Measurements from ENCODE around the gene MYOT. TPM values are rescaled to one million over a fixed set of nuclear protein-coding genes. Genes with fewer than 3 reads are reported as not detected.

The MYOT gene
- total RNA-seq, 1 experiment from 2014 or later = not detected

DNA sequence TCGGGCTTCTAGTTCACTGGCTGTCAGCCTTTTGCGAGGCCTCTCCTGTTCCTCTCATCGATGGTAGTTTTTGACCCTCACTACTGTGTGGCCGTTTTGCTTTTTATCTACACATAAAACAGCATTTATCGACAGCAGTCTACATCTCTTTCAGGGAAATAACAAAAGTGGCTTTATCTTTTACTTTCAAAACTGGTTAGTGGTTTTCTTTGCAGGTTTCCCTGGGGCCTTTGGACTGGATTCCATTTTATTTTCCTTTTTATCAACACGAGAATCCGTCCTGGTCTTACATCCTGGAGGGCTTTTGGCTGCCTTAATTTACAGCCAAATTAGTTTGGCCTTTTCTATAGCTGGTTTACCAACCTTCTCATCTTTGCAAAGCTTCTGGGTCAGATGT, 20.8 kb downstream of the MYOT start:
- H3K27me3 ChIP-seq (replicated peaks; ENCODE audit: insufficient read depth, low read depth, low read length, poor library complexity) = no peaks in the 10 kb centered on the region
- ChIA-PET CTCF (no interaction called here), POLR2A (ENCODE audit: low non-redundant PET) (interaction anchor here (0.6 kb wide), 1 partner anchor 9 kb away, joined by 13 read pairs; no protein-coding TSS in a partner anchor)
- BruUV-seq (replicated peaks) = no TSS peak
- no peak overlapping the region for H3K27ac ChIP-seq (ENCODE audit: low read depth, low read length, poor library complexity, severe bottlenecking)
- no peak overlapping the region for H3K4me3 ChIP-seq (ENCODE audit: low read depth, low read length, poor library complexity, severe bottlenecking)
- intact Hi-C loops (cut with micrococcal nuclease; ENCODE audit: unreplicated experiment) = no loop called here
- DNase-seq (ENCODE audit: low spot score) = no peak
- no peak for TF ChIP-seq EZH2 (IDR thresholded peaks at IDR 0.05; ENCODE audit: borderline replicate concordance, low read depth, low read length, poor library complexity, severe bottlenecking)
- TF ChIP-seq, protein P1, sequence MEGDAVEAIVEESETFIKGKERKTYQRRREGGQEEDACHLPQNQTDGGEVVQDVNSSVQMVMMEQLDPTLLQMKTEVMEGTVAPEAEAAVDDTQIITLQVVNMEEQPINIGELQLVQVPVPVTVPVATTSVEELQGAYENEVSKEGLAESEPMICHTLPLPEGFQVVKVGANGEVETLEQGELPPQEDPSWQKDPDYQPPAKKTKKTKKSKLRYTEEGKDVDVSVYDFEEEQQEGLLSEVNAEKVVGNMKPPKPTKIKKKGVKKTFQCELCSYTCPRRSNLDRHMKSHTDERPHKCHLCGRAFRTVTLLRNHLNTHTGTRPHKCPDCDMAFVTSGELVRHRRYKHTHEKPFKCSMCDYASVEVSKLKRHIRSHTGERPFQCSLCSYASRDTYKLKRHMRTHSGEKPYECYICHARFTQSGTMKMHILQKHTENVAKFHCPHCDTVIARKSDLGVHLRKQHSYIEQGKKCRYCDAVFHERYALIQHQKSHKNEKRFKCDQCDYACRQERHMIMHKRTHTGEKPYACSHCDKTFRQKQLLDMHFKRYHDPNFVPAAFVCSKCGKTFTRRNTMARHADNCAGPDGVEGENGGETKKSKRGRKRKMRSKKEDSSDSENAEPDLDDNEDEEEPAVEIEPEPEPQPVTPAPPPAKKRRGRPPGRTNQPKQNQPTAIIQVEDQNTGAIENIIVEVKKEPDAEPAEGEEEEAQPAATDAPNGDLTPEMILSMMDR (conservative IDR thresholded peaks at IDR 0.05; ENCODE audit: low read depth, low read length) = no peak
- no peaks in the 10 kb centered on the region for H3K9me3 ChIP-seq (ENCODE audit: low read depth, low read length, poor library complexity, severe bottlenecking)
- no peaks in the 10 kb centered on the region for H3K4me1 ChIP-seq (ENCODE audit: insufficient read depth, low read length, poor library complexity, severe bottlenecking)
- no peaks in the 10 kb centered on the region for H3K36me3 ChIP-seq (ENCODE audit: insufficient read depth, low read length, poor library complexity, severe bottlenecking)

DNA sequence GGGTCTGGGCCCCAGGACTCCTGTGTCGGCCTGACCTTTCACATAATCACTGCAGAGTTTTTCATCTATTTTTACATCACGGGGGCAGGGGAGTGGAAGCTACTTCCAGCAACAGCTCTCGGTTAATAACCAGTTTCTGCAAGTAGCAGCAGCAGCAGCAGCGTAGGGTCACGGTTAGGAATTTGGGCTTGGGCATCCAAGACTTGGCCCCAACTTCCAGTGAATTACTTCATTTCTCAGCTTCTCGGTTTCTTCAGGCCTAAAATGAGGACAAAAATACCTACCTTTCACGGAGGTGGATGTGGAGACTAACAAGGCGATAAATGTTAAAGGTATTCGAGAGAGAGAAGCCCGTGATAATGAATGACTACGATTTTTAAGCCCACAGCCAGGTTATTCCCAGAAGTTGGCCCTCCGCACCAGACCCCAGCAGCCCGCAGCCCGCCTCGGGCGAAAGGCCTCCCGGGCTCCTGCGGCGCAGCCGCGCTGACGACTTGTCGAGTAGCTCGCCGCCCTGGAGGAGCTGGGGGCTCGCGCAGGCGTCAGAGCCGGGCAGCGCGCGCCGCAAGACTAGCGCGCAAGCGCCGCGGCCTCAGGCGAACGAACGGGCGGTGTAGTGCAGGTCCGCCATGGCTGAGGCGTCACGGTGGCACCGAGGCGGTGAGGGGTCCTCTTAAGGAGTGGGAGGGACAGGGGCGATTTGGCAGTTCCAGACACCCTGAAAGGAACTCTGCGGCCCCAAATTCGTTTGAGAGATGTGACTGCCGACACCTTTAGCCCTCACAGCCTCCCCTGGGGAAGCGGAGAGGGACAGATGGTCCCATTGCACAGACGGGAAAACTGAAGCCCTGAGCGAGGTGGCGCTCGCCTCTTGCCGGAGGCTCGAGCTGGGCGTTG, 21.5 kb downstream of the MYOT start, which contains the start of gene PKD2L2:
Gene PKD2L2 (plus strand): TSS at position 595 of the 897 bp plus-strand sequence. CDS start 35 bp downstream, at position 630.
- Histone ChIP-seq H3K36me3 (ENCODE audit: insufficient read depth, low read length, poor library complexity, severe bottlenecking) (no peaks in the 10 kb centered on the region), H3K4me1 (ENCODE audit: insufficient read depth, low read length, poor library complexity, severe bottlenecking) (no peaks in the 10 kb centered on the region), H3K4me3 (ENCODE audit: low read depth, low read length, poor library complexity, severe bottlenecking) (peak within 1 kb of the TSS; percentile 42), H3K9me3 (ENCODE audit: low read depth, low read length, poor library complexity, severe bottlenecking) (no peaks in the 10 kb centered on the region), H3K27me3 (replicated peaks; ENCODE audit: insufficient read depth, low read depth, low read length, poor library complexity) (no peaks in the 10 kb centered on the region), H3K27ac (ENCODE audit: low read depth, low read length, poor library complexity, severe bottlenecking) (peak within 1 kb of the TSS; percentile 28)
- ChIA-PET CTCF (no interaction called here), POLR2A (ENCODE audit: low non-redundant PET) (interaction anchor here (0.6 to 1.1 kb wide), 2 partner anchors 9 to 24 kb away, joined by 6 to 13 read pairs; no protein-coding TSS in a partner anchor)
- no peak for TF ChIP-seq EZH2 (IDR thresholded peaks at IDR 0.05; ENCODE audit: borderline replicate concordance, low read depth, low read length, poor library complexity, severe bottlenecking)
- TF ChIP-seq, protein P1 (conservative IDR thresholded peaks at IDR 0.05; ENCODE audit: low read depth, low read length) = no peak
- intact Hi-C loops (cut with micrococcal nuclease; ENCODE audit: unreplicated experiment) = no loop called here
- BruUV-seq (replicated peaks) = TSS peak; percentile 77
- DNase-seq (ENCODE audit: low spot score) = peak; percentile 91

DNA sequence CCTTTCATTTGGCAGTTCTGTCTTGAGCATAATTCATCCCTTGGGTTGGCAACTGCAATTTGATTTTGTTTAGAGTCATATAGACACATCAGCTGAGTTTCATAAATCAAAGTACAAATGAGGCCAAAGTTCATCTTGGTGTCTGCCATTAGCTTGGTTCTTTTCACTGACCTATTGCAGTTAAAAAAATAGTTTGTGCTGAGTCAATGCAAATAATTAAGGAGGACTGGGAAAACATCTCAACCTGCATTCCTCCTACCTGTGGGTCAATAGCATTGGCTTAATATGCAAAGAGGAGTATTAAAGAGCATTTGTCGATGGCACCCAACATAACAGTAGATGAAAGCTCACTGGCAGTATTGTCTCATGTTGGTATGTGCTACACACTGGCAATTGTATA, 23.2 kb downstream of the MYOT start:
- Histone ChIP-seq H3K9me3 (ENCODE audit: low read depth, low read length, poor library complexity, severe bottlenecking) (no peaks in the 10 kb centered on the region), H3K27ac (ENCODE audit: low read depth, low read length, poor library complexity, severe bottlenecking) (no peak overlapping the region), H3K36me3 (ENCODE audit: insufficient read depth, low read length, poor library complexity, severe bottlenecking) (no peaks in the 10 kb centered on the region), H3K27me3 (replicated peaks; ENCODE audit: insufficient read depth, low read depth, low read length, poor library complexity) (no peaks in the 10 kb centered on the region), H3K4me1 (ENCODE audit: insufficient read depth, low read length, poor library complexity, severe bottlenecking) (no peaks in the 10 kb centered on the region), H3K4me3 (ENCODE audit: low read depth, low read length, poor library complexity, severe bottlenecking) (no peak overlapping the region)
- DNase-seq (ENCODE audit: low spot score) = no peak
- ChIA-PET POLR2A (ENCODE audit: low non-redundant PET) (no interaction called here), CTCF (no interaction called here)
- TF ChIP-seq, protein P1 (conservative IDR thresholded peaks at IDR 0.05; ENCODE audit: low read depth, low read length) = no peak
- no peak for TF ChIP-seq EZH2 (IDR thresholded peaks at IDR 0.05; ENCODE audit: borderline replicate concordance, low read depth, low read length, poor library complexity, severe bottlenecking)
- intact Hi-C loops (cut with micrococcal nuclease; ENCODE audit: unreplicated experiment) = no loop called here
- BruUV-seq (replicated peaks) = no TSS peak
